Astrocyte of the spinal cord (primary cell): ENCODE data around the gene COL28A1.

Experiments used
- DNase-seq: peaks from one replicate; pipeline ENCODE4 v3.0.0; 2011; ENCODE audit warnings: low read depth, low spot score
- H3K4me3 ChIP-seq: 2 replicates; pipeline ENCODE4 v1.5.1; 2011; ENCODE audit warnings: low read depth, mild to moderate bottlenecking, low read length, moderate library complexity
- in situ Hi-C: cut with HindIII; loops from 2 replicates; pipeline ENCODE4 v1.10.0; 2017; ENCODE audit warnings: low sequenced_read_pairs
- TF ChIP-seq, protein P1 (sequence below): IDR thresholded peaks from 2 replicates; pipeline ENCODE4 v1.5.1; 2012; ENCODE audit warnings: low read depth, mild to moderate bottlenecking, low read length, inconsistent platforms

The COL28A1 gene

DNA sequence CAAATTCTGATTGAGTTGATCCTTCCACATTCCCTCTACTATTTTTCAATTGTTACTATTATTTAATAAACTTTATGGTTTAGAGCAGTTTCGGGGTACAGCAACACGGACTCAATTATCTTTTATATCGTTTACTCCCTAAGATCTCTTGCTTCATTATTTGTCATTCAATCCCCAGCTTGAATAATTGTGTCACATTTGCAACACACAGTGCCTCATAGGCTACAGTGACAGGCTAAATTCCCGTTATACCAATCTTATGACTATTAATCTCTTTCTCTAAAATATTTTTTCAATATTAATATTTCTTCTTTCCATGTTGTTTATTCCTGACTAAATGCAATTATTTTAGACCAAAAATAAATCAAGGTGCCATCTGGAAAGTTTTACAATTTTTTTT, 4.0 kb upstream of the COL28A1 start:
- no peak for DNase-seq
- no peak overlapping the region for H3K4me3 ChIP-seq
- in situ Hi-C loops: no loop called here
- TF ChIP-seq, protein P1, sequence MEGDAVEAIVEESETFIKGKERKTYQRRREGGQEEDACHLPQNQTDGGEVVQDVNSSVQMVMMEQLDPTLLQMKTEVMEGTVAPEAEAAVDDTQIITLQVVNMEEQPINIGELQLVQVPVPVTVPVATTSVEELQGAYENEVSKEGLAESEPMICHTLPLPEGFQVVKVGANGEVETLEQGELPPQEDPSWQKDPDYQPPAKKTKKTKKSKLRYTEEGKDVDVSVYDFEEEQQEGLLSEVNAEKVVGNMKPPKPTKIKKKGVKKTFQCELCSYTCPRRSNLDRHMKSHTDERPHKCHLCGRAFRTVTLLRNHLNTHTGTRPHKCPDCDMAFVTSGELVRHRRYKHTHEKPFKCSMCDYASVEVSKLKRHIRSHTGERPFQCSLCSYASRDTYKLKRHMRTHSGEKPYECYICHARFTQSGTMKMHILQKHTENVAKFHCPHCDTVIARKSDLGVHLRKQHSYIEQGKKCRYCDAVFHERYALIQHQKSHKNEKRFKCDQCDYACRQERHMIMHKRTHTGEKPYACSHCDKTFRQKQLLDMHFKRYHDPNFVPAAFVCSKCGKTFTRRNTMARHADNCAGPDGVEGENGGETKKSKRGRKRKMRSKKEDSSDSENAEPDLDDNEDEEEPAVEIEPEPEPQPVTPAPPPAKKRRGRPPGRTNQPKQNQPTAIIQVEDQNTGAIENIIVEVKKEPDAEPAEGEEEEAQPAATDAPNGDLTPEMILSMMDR: no peak

GRCh38 chr7:7539152-7539551, 3.5 kb upstream of the COL28A1 start:
- in situ Hi-C loops: no loop called here
- TF ChIP-seq, protein P1: no peak
- no peak overlapping the region for H3K4me3 ChIP-seq
- no peak for DNase-seq

DNA sequence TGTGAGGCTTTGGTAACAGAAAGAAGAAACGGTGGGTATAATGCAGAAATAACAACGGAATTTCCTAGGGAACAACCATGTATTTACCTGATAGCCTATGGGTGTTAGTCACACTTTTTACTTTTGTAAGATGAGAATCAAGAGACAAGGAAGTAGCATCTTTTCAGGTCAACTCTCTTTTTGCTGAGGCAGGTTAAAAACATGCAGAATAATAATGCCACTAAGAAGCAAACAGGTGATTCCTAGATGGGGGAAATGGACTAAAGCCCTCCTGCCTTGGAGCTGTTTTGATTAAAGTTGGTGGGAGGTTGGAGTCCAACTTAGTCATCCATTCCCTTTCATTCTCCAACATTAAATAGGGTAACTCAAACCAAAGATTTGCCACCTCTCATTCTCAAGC, 2.0 kb upstream of the COL28A1 start:
- no peak for DNase-seq
- TF ChIP-seq, protein P1: no peak
- in situ Hi-C loops: no loop called here
- no peak overlapping the region for H3K4me3 ChIP-seq

DNA sequence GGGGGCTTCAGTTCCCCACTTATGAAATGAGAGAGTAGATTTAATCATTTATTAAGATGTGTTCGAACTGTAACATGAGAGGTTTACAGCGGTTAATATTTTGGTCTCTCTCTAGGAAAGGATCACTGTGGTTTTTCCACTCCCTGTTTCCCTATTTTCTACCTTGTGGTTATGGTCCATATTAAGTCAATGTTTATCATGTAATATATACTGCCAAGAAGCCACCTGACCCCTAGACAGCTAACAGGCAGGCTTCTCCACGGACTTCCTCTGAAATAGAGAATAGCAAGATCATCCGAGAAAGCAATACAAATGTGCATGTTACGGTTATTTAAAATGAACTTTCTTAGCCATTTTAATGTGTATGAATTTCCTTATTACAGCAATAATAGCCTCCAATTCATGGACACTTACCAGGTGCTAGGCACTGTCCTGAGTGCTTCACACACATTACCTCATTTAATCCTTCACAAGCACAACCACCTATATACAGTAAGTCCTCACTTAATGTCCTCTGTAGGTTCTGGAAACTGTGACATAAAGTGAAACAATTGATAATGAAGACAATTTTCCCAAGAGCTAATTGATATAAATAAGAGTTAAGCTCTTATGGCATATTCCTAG, 835 bp upstream of the COL28A1 start:
- no peak for DNase-seq
- TF ChIP-seq, protein P1: no peak
- in situ Hi-C loops: no loop called here
- no peak overlapping the region for H3K4me3 ChIP-seq

GRCh38 chr7:7533831-7534430, 1.7 kb downstream of the COL28A1 start:
- no peak overlapping the region for H3K4me3 ChIP-seq
- in situ Hi-C loops: no loop called here
- DNase-seq: no peak
- TF ChIP-seq, protein P1: no peak

- no peak overlapping the region for H3K4me3 ChIP-seq
- DNase-seq: no peak
- in situ Hi-C loops: no loop called here
- TF ChIP-seq, protein P1: no peak
These were observed 6.3 kb downstream of the COL28A1 start for GRCh38 chr7:7529328-7529727.
